Measurements from ENCODE around the gene GSG1L.

The GSG1L gene

GRCh38 chr16:27786221-27786922 lies 277.1 kb downstream of the GSG1L start:
- no peak overlapping the region for H3K4me3 ChIP-seq (ENCODE audit: low read depth, low read length)
- DNase-seq (ENCODE audit: low read depth): no peak
- TF ChIP-seq CTCF (IDR thresholded peaks at IDR 0.05; ENCODE audit: insufficient read depth, low read depth, low read length, missing control alignments): no peak

GRCh38 chr16:27785307-27785678 lies 278.2 kb downstream of the GSG1L start:
- no peak overlapping the region for H3K4me3 ChIP-seq (ENCODE audit: low read depth, low read length)
- no peak for DNase-seq (ENCODE audit: low read depth)
- TF ChIP-seq CTCF (IDR thresholded peaks at IDR 0.05; ENCODE audit: insufficient read depth, low read depth, low read length, missing control alignments): no peak

- DNase-seq (ENCODE audit: low read depth): no peak
- no peak for TF ChIP-seq CTCF (IDR thresholded peaks at IDR 0.05; ENCODE audit: insufficient read depth, low read depth, low read length, missing control alignments)
- no peak overlapping the region for H3K4me3 ChIP-seq (ENCODE audit: low read depth, low read length)
Measured at GRCh38 chr16:27784351-27785306, 278.9 kb downstream of the GSG1L start.

GRCh38 chr16:27781981-27782880 lies 281.3 kb downstream of the GSG1L start:
- H3K4me3 ChIP-seq (ENCODE audit: low read depth, low read length): no peak overlapping the region
- no peak for TF ChIP-seq CTCF (IDR thresholded peaks at IDR 0.05; ENCODE audit: insufficient read depth, low read depth, low read length, missing control alignments)
- DNase-seq (ENCODE audit: low read depth): no peak

- no peak overlapping the region for H3K4me3 ChIP-seq (ENCODE audit: low read depth, low read length)
- TF ChIP-seq CTCF (IDR thresholded peaks at IDR 0.05; ENCODE audit: insufficient read depth, low read depth, low read length, missing control alignments): no peak
- DNase-seq (ENCODE audit: low read depth): no peak
Measured at GRCh38 chr16:27781195-27781524, 282.4 kb downstream of the GSG1L start.

- TF ChIP-seq CTCF (IDR thresholded peaks at IDR 0.05; ENCODE audit: insufficient read depth, low read depth, low read length, missing control alignments): no peak
- DNase-seq (ENCODE audit: low read depth): no peak
- no peak overlapping the region for H3K4me3 ChIP-seq (ENCODE audit: low read depth, low read length)
Measured at GRCh38 chr16:27780468-27781194, 282.9 kb downstream of the GSG1L start.

All from GM12865 (cell line).